ENCODE measurements around the gene GPN3.

- no peak for TF ChIP-seq EZH2phosphoT487 (IDR thresholded peaks at IDR 0.05; ENCODE audit: insufficient read depth, low read depth)
- TF ChIP-seq EZH2 (IDR thresholded peaks at IDR 0.05; ENCODE audit: insufficient read depth, poor library complexity, severe bottlenecking), result no peak
Measured at GRCh38 chr12:110451263-110451662, 16.8 kb downstream of the GPN3 start.

Data from GM23248 (cell line).